T-helper 22 cell (primary cell): Measurements from ENCODE around the gene CTPS1.

Source experiments
- DNase-seq: peaks from one replicate; pipeline ENCODE4 v3.0.0-alpha.2; 2020; ENCODE audit warnings: low read depth

Gene CTPS1

GRCh38 chr1:41023279-41023990, 43.9 kb downstream of the CTPS1 start:
- no peak for DNase-seq

GRCh38 chr1:41024953-41025352, 45.5 kb downstream of the CTPS1 start:
- DNase-seq = no peak

- no peak for DNase-seq
Observed at GRCh38 chr1:41025979-41026819, 46.7 kb downstream of the CTPS1 start.

- DNase-seq = no peak
Observed at GRCh38 chr1:41028034-41028642, 48.6 kb downstream of the CTPS1 start.

- no peak for DNase-seq
Observed at GRCh38 chr1:41030872-41031616, 51.5 kb downstream of the CTPS1 start.

GRCh38 chr1:41032147-41032546, 52.7 kb downstream of the CTPS1 start:
- DNase-seq = no peak

- no peak for DNase-seq
Observed at GRCh38 chr1:41033272-41033671, 53.8 kb downstream of the CTPS1 start.

- no peak for DNase-seq
Observed at GRCh38 chr1:41037116-41037903, 57.8 kb downstream of the CTPS1 start.

GRCh38 chr1:41038110-41038509, 58.6 kb downstream of the CTPS1 start:
- no peak for DNase-seq

- DNase-seq = no peak
Observed at GRCh38 chr1:41041614-41042270, 62.2 kb downstream of the CTPS1 start.

- no peak for DNase-seq
Observed at GRCh38 chr1:41044187-41044586, 64.7 kb downstream of the CTPS1 start.

- no peak for DNase-seq
Observed at GRCh38 chr1:41045740-41046139, 66.2 kb downstream of the CTPS1 start.

GRCh38 chr1:41046347-41046775, 66.9 kb downstream of the CTPS1 start:
- DNase-seq = no peak

- DNase-seq = no peak
Observed at GRCh38 chr1:41048540-41048939, 69.0 kb downstream of the CTPS1 start.

- DNase-seq = no peak
Observed at GRCh38 chr1:41051022-41051421, 71.5 kb downstream of the CTPS1 start.

GRCh38 chr1:41053316-41053715, 73.8 kb downstream of the CTPS1 start:
- no peak for DNase-seq

- DNase-seq = no peak
Observed at GRCh38 chr1:41056907-41057306, 77.4 kb downstream of the CTPS1 start.
